Middle frontal gyrus (tissue), 1 donor: ENCODE data around the gene MBOAT1.
A peak's percentile ranks its signal among the peaks of the same experiment; 100 is the strongest.
"Not testable (repeated sequence)": the region's sequence is repeated elsewhere in the genome, so short reads cannot be mapped to it uniquely, and the experiment has no call there.

Source experiments
- DNase-seq: peaks from one replicate; pipeline ENCODE4 v3.0.0-alpha.2; 2015; ENCODE audit warnings: low spot score; ENCODE audit errors: extremely low spot score

MBOAT1 gene

GRCh38 chr6:20212392-20213111 lies at the start of gene MBOAT1:
Gene MBOAT1, minus strand, starts transcription at chr6:20212469. Its CDS starts 235 bp downstream, at chr6:20212234.
- DNase-seq, result peak; percentile 51

GRCh38 chr6:20261685-20262084 lies 49.4 kb upstream of the MBOAT1 start:
- DNase-seq, result no peak

GRCh38 chr6:20260360-20260759 lies 48.1 kb upstream of the MBOAT1 start:
- DNase-seq, result no peak

GRCh38 chr6:20259316-20260049 lies 47.2 kb upstream of the MBOAT1 start:
- no peak for DNase-seq

- no peak for DNase-seq
Observed at GRCh38 chr6:20255428-20255827, 43.2 kb upstream of the MBOAT1 start.

GRCh38 chr6:20254295-20254694 lies 42.0 kb upstream of the MBOAT1 start:
- no peak for DNase-seq

- DNase-seq, result no peak
Observed at GRCh38 chr6:20253021-20253420, 40.8 kb upstream of the MBOAT1 start.

- DNase-seq, result no peak
Observed at GRCh38 chr6:20252311-20252710, 40.0 kb upstream of the MBOAT1 start.

- no peak for DNase-seq
Observed at GRCh38 chr6:20251525-20251924, 39.3 kb upstream of the MBOAT1 start.

GRCh38 chr6:20246125-20246524 lies 33.9 kb upstream of the MBOAT1 start:
- DNase-seq, result no peak

GRCh38 chr6:20244807-20245681 lies 32.8 kb upstream of the MBOAT1 start:
- not testable (repeated sequence) for DNase-seq

- no peak for DNase-seq
Observed at GRCh38 chr6:20243288-20243687, 31.0 kb upstream of the MBOAT1 start.

GRCh38 chr6:20242397-20242796 lies 30.1 kb upstream of the MBOAT1 start:
- no peak for DNase-seq

GRCh38 chr6:20241102-20241501 lies 28.8 kb upstream of the MBOAT1 start:
- no peak for DNase-seq

GRCh38 chr6:20238688-20239587 lies 26.7 kb upstream of the MBOAT1 start:
- no peak for DNase-seq

- no peak for DNase-seq
Observed at GRCh38 chr6:20237677-20238460, 25.6 kb upstream of the MBOAT1 start.

GRCh38 chr6:20236909-20237600 lies 24.8 kb upstream of the MBOAT1 start:
- no peak for DNase-seq

GRCh38 chr6:20236344-20236743 lies 24.1 kb upstream of the MBOAT1 start:
- DNase-seq, result no peak

- DNase-seq, result no peak
Observed at GRCh38 chr6:20235041-20235440, 22.8 kb upstream of the MBOAT1 start.
